UCSD-AML1 (cell line): ENCODE data around the gene FPR2.
"Not testable (repeated sequence)": the region's sequence is repeated elsewhere in the genome, so short reads cannot be mapped to it uniquely, and the experiment has no call there.

ENCODE experiments used
- DNase-seq: peaks from one replicate; lab custom pipeline; 2025; ENCODE audit not compliant: unreplicated experiment; lab: John Stamatoyannopoulos, UW

Gene FPR2

GRCh38 chr19:51803967-51804366, 43.0 kb downstream of the FPR2 start:
- DNase-seq = no peak

- peak; percentile 48 for DNase-seq
Measured at GRCh38 chr19:51804789-51805188, 43.8 kb downstream of the FPR2 start.

GRCh38 chr19:51805396-51805795, 44.4 kb downstream of the FPR2 start:
- DNase-seq = not testable (repeated sequence)

GRCh38 chr19:51806571-51806970, 45.6 kb downstream of the FPR2 start:
- DNase-seq = not testable (repeated sequence)

- peak; percentile 30 for DNase-seq
Measured at GRCh38 chr19:51807111-51807701, 46.2 kb downstream of the FPR2 start.

GRCh38 chr19:51807925-51808324, 46.9 kb downstream of the FPR2 start:
- no peak for DNase-seq

- DNase-seq = no peak
Measured at GRCh38 chr19:51808333-51808986, 47.5 kb downstream of the FPR2 start.

GRCh38 chr19:51809787-51810186, 48.8 kb downstream of the FPR2 start:
- DNase-seq = no peak

- DNase-seq = peak; percentile 32
Measured at GRCh38 chr19:51810223-51810622, 49.2 kb downstream of the FPR2 start.

GRCh38 chr19:51811344-51811743, 50.4 kb downstream of the FPR2 start:
- DNase-seq = no peak

- DNase-seq = no peak
Measured at GRCh38 chr19:51815043-51815442, 54.1 kb downstream of the FPR2 start.

GRCh38 chr19:51816711-51817110, 55.7 kb downstream of the FPR2 start:
- DNase-seq = no peak

GRCh38 chr19:51820011-51820410, 59.0 kb downstream of the FPR2 start:
- no peak for DNase-seq
